PC-9 (cell line): Measurements from ENCODE around the gene TP53I11.

Source experiments
- EZH2 ChIP-seq: fragments of 200-600 bp; sonication (generic); IDR thresholded peaks from 2 replicates; pipeline ENCODE4 v1.8.0; 2017; ENCODE audit warnings: antibody characterized with exemption, low read depth
- TF ChIP-seq, protein P1 (sequence below): fragments of 200-600 bp; sonication (generic); conservative IDR thresholded peaks from 2 replicates; pipeline ENCODE4 v1.6.1; 2017; ENCODE audit warnings: mixed run types, antibody characterized with exemption, mild to moderate bottlenecking, moderate library complexity

DNA sequence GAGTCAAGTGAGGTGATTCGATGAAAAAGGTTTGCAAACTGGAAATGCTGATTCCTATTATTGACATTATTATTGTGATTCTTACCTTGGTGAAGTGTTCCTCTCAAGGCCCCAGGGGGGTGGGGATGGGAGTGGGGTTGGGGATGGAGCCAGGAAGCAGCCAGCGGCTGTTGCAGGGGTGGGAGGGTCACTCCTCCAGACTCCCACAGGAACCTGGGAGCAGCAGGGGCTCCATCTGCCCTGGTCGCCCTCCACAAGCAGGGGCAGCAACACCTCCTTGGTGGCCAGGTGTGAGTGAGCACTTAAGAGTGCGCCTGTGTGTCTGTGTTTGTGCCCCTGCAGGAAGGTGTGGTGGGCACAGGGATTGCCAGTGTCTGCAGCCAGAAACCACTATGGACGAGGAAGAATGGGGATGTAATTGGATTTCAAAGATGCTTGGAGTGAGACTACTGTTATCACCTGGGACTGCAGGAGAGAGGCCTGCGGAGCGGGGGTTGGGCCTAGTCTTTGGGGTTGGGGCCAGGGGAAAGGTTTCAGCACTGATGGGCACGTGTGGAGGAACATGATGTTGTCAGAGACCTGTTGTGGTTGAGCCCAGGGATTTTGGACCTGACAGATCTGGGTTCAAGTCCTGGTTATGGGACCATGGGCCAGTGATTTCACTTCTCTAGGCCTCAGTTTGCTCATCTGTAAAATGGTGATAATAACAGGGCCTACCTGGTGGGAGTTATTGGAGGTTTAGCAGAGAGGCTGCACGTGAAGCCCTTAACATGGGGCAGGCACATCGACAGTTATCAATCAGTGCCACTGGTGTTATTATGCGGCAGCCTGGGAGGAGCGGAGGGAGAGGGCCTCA, 3.6 kb upstream of the TP53I11 start:
- TF ChIP-seq, protein P1, sequence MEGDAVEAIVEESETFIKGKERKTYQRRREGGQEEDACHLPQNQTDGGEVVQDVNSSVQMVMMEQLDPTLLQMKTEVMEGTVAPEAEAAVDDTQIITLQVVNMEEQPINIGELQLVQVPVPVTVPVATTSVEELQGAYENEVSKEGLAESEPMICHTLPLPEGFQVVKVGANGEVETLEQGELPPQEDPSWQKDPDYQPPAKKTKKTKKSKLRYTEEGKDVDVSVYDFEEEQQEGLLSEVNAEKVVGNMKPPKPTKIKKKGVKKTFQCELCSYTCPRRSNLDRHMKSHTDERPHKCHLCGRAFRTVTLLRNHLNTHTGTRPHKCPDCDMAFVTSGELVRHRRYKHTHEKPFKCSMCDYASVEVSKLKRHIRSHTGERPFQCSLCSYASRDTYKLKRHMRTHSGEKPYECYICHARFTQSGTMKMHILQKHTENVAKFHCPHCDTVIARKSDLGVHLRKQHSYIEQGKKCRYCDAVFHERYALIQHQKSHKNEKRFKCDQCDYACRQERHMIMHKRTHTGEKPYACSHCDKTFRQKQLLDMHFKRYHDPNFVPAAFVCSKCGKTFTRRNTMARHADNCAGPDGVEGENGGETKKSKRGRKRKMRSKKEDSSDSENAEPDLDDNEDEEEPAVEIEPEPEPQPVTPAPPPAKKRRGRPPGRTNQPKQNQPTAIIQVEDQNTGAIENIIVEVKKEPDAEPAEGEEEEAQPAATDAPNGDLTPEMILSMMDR, result no peak
- no peak for TF ChIP-seq EZH2
